Neuronal stem cell (in vitro differentiated cells): ENCODE measurements around the gene ABI3BP.

ENCODE experiments used
- DNase-seq: peaks from one replicate; pipeline ENCODE4 v3.0.0-alpha.2; 2013; ENCODE audit warnings: low spot score
- H2AFZ ChIP-seq: one replicate; pipeline ENCODE4 v1.6.1; 2013; ENCODE audit warnings: mild to moderate bottlenecking, low read length, inconsistent platforms
- H2AK5ac ChIP-seq: 2 replicates; pipeline ENCODE4 v1.6.1; 2013; ENCODE audit warnings: low read depth, mild to moderate bottlenecking, inconsistent platforms, low read length, moderate library complexity, mixed read lengths
- H2BK120ac ChIP-seq: 2 replicates; pipeline ENCODE4 v1.6.1; 2013; ENCODE audit warnings: low read depth, mild to moderate bottlenecking, inconsistent platforms, low read length, moderate library complexity, mixed read lengths
- H2BK12ac ChIP-seq: one replicate; pipeline ENCODE4 v1.6.1; 2013; ENCODE audit warnings: low read length, inconsistent platforms
- H2BK15ac ChIP-seq: 2 replicates; pipeline ENCODE4 v1.6.1; 2013; ENCODE audit warnings: mild to moderate bottlenecking, low read length, inconsistent platforms, mixed read lengths
- H2BK5ac ChIP-seq: one replicate; pipeline ENCODE4 v1.6.1; 2013; ENCODE audit warnings: inconsistent platforms, mild to moderate bottlenecking, low read length, moderate library complexity
- H3K14ac ChIP-seq: one replicate; pipeline ENCODE4 v1.6.1; 2013; ENCODE audit warnings: low read length, inconsistent platforms
- H3K18ac ChIP-seq: 2 replicates; pipeline ENCODE4 v1.6.1; 2013; ENCODE audit warnings: low read length, inconsistent platforms
- H3K23ac ChIP-seq: 2 replicates; pipeline ENCODE4 v1.6.1; 2013; ENCODE audit warnings: low read depth, mild to moderate bottlenecking, mixed read lengths, low read length, inconsistent platforms; ENCODE audit not compliant: poor library complexity
- H3K27ac ChIP-seq: replicated peaks from 3 replicates; pipeline ENCODE4 v1.5.1; 2013; ENCODE audit warnings: low read length, inconsistent platforms
- H3K27me3 ChIP-seq, 3 experiments: 2 replicates each; pipeline ENCODE4 v1.6.1; 2013; ENCODE audit warnings: low read length in 3 of 3, mild to moderate bottlenecking in 2 of 3, inconsistent platforms in 1 of 3, low read depth in 1 of 3, mixed read lengths in 1 of 3, moderate library complexity in 1 of 3; ENCODE audit not compliant: control insufficient read depth in 3 of 3, insufficient read depth in 3 of 3
- H3K36me3 ChIP-seq, 2 donors: replicated peaks in 1 of 2; 2 replicates each; pipeline ENCODE4 v1.6.1; 2013; ENCODE audit warnings: low read length in 2 of 2; ENCODE audit not compliant: control insufficient read depth in 2 of 2, insufficient read depth in 2 of 2
- H3K4ac ChIP-seq: 2 replicates; pipeline ENCODE4 v1.6.1; 2013; ENCODE audit warnings: inconsistent platforms, mild to moderate bottlenecking, low read length, moderate library complexity
- H3K4me1 ChIP-seq, 2 donors: 1 replicate in 1 of 2; 2 replicates in 1 of 2; pipeline ENCODE4 v1.6.1; 2013; ENCODE audit warnings: low read length in 2 of 2, low read depth in 1 of 2; ENCODE audit not compliant: control insufficient read depth in 2 of 2, insufficient read depth in 1 of 2
- H3K4me2 ChIP-seq: one replicate; pipeline ENCODE4 v1.6.1; 2013; ENCODE audit warnings: mild to moderate bottlenecking, low read length, inconsistent platforms; ENCODE audit not compliant: insufficient read depth, poor library complexity, severe bottlenecking
- H3K4me3 ChIP-seq, 2 donors: 2 replicates each; pipeline ENCODE4 v1.5.1; 2013; ENCODE audit warnings: low read length in 2 of 2, mild to moderate bottlenecking in 2 of 2, inconsistent platforms in 1 of 2, moderate library complexity in 1 of 2
- H3K79me1 ChIP-seq: one replicate; pipeline ENCODE4 v1.6.1; 2013; ENCODE audit warnings: low read depth, mild to moderate bottlenecking, inconsistent platforms, low read length, moderate library complexity
- H3K9ac ChIP-seq: one replicate; pipeline ENCODE4 v1.6.1; 2013; ENCODE audit warnings: mild to moderate bottlenecking, low read depth, low read length, inconsistent platforms; ENCODE audit not compliant: poor library complexity
- H3K9me3 ChIP-seq, 2 donors: replicated peaks in 1 of 2; 2 replicates each; pipeline versions ENCODE3 to v1.6.1; 2013; ENCODE audit warnings: low read length in 2 of 2, mild to moderate bottlenecking in 2 of 2, inconsistent platforms in 1 of 2, low read depth in 1 of 2, mixed read lengths in 1 of 2, moderate library complexity in 1 of 2; ENCODE audit not compliant: control insufficient read depth in 2 of 2, insufficient read depth in 1 of 2
- H4K8ac ChIP-seq: one replicate; pipeline ENCODE4 v1.6.1; 2013; ENCODE audit warnings: low read depth, mild to moderate bottlenecking, inconsistent platforms, low read length, moderate library complexity
- H4K91ac ChIP-seq: one replicate; pipeline ENCODE4 v1.6.1; 2013; ENCODE audit warnings: low read length, low read depth, mild to moderate bottlenecking, inconsistent platforms; ENCODE audit not compliant: poor library complexity
- WGBS, 2 donors: extraction: QIAGEN DNeasy Blood & Tissue Kit; methylation state at CpG; one replicate each; pipeline ENCODE4 v1.1.7; 2013; ENCODE audit warnings: missing lambda C conversion rate in 2 of 2, mixed read lengths in 1 of 2; ENCODE audit not compliant: insufficient read length in 2 of 2, insufficient replicate concordance in 1 of 2; ENCODE audit errors: extremely low coverage in 2 of 2; 5-methylcytosine and 5-hydroxymethylcytosine counted together

Gene ABI3BP

DNA sequence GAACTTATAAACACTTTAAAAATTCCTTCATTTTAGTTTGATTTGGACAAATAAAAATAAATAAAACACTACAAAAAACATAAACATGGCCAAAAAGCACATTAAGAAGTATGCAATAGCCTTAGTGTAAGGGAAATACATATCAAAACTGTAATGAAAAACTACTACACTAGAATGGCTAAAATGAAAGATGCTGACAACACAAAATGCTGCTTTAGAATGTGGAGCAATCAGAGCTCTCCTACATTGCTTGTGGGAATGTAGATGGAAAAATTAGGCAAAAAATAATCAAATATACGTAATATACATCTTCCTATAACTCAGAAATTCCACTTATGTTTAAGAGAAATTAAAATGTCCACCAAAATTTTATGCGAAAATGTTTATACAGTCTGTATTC, 96.2 kb downstream of the ABI3BP start:
- Histone ChIP-seq H3K27ac (no peak overlapping the region), H3K4me3 (no peak overlapping the region), H3K9me3 (no peaks in the 10 kb centered on the region), H2AK5ac (no peak overlapping the region), H2BK12ac (no peak overlapping the region), H3K36me3 (no peaks in the 10 kb centered on the region), H2BK15ac (no peak overlapping the region), H3K4me2 (no peak overlapping the region), H3K14ac (no peak overlapping the region), H3K4me1 (no peaks in the 10 kb centered on the region), H2BK120ac (no peak overlapping the region), H3K4ac (no peak overlapping the region), H3K27me3 (no peaks in the 10 kb centered on the region), H3K23ac (no peak overlapping the region), H4K91ac (no peak overlapping the region), H2BK5ac (no peak overlapping the region), H3K18ac (no peak overlapping the region), H3K79me1 (no peaks in the 10 kb centered on the region), H2AFZ (no peak overlapping the region), H3K9ac (no peak overlapping the region), H4K8ac (no peak overlapping the region)
- no peak for DNase-seq
- WGBS, 2 donors: no CpG with 5 or more reads among the region's 2 CpGs

DNA sequence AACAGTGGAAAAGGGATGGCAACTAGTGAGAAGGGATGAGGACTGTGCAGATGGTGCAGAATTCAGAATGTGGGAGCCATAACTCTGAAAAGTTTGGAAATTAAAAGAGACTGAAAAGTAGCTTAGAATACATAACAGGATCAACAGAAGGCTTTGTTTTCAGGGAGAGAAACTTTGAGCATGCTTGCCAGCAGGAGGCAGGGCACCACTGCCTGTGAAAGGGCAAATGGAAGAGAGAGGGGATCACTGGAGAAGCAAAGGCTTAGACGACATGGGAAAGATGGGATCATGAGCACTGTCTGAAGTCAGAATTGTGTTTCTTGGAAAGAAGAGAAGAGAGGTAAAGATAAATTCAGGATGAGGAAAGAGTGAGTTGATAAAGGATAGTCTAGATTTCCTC, 99.6 kb downstream of the ABI3BP start:
- Histone ChIP-seq H3K18ac (no peak overlapping the region), H2BK15ac (no peak overlapping the region), H2BK12ac (no peak overlapping the region), H3K23ac (no peak overlapping the region), H3K4ac (no peak overlapping the region), H3K14ac (no peak overlapping the region), H3K27me3 (peaks cover 0 to 3% (median 0%) of the 10 kb centered on the region in 3 experiments), H3K4me1 (no peaks in the 10 kb centered on the region), H4K8ac (no peak overlapping the region), H2BK120ac (no peak overlapping the region), H2AFZ (no peak overlapping the region), H2AK5ac (no peak overlapping the region), H3K9ac (no peak overlapping the region), H3K27ac (no peak overlapping the region), H2BK5ac (no peak overlapping the region), H3K79me1 (no peaks in the 10 kb centered on the region), H3K4me2 (no peak overlapping the region), H3K9me3 (no peaks in the 10 kb centered on the region), H3K36me3 (no peaks in the 10 kb centered on the region), H3K4me3 (no peak overlapping the region), H4K91ac (no peak overlapping the region)
- DNase-seq: peak; percentile 3
- WGBS, 2 donors: no CpG with 5 or more reads among the region's 1 CpG

DNA sequence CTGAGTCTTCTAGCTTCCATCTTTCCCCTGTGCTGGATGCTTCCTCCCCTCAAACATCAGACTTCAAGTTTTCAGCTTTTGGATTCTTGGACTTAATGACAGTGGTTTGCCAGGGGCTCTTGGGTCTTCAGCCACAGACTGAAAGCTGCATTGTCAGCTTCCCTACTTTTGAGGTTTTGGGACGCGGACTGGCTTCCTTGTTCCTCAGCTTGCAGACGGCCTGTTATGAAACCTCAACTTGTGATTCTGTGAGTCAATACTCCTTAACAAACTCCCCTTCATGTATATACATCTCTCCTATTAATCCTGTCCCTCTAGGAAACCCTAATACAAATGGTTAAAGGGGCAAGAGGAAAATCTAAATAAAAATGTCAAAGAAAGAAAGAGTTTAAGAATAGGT, 100.1 kb downstream of the ABI3BP start:
- Histone ChIP-seq H4K8ac (no peak overlapping the region), H3K4me2 (no peak overlapping the region), H3K23ac (no peak overlapping the region), H4K91ac (no peak overlapping the region), H3K9me3 (no peaks in the 10 kb centered on the region), H3K27ac (no peak overlapping the region), H3K36me3 (no peaks in the 10 kb centered on the region), H3K4me1 (no peaks in the 10 kb centered on the region), H2BK15ac (no peak overlapping the region), H3K4me3 (no peak overlapping the region), H3K27me3 (peaks cover 0 to 3% (median 0%) of the 10 kb centered on the region in 3 experiments), H2BK120ac (no peak overlapping the region), H2AFZ (no peak overlapping the region), H2BK5ac (no peak overlapping the region), H3K9ac (no peak overlapping the region), H3K18ac (no peak overlapping the region), H2AK5ac (no peak overlapping the region), H3K4ac (no peak overlapping the region), H2BK12ac (no peak overlapping the region), H3K79me1 (no peaks in the 10 kb centered on the region), H3K14ac (no peak overlapping the region)
- no CpG with 5 or more reads among the region's 3 CpGs for WGBS, 2 donors
- DNase-seq: no peak

DNA sequence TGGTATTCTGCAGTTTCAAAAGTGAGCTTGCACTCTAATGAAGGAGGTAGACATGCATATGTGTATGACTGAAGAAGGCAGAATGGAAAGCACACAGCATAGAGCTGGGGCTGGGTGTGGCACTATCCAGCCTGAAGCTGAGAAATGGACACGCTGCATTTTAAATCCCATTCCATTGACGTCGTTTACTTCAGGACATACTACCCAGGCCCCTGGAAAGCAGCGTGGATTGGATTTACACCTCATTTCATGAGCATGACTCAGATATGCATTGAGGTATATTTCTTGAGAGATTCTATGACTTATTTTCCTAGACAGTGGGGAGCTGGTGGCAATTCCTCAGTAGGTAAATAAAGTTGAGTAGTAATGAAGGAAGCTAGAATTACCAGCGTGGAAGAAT, 101.4 kb downstream of the ABI3BP start:
- Histone ChIP-seq H3K14ac (no peak overlapping the region), H2BK12ac (no peak overlapping the region), H4K8ac (no peak overlapping the region), H3K36me3 (no peaks in the 10 kb centered on the region), H3K9me3 (no peaks in the 10 kb centered on the region), H2BK120ac (no peak overlapping the region), H3K79me1 (no peaks in the 10 kb centered on the region), H2BK15ac (no peak overlapping the region), H2BK5ac (no peak overlapping the region), H3K4ac (no peak overlapping the region), H4K91ac (no peak overlapping the region), H3K27me3 (peaks cover 0 to 3% (median 0%) of the 10 kb centered on the region in 3 experiments), H3K9ac (no peak overlapping the region), H3K18ac (no peak overlapping the region), H2AFZ (no peak overlapping the region), H3K4me1 (no peaks in the 10 kb centered on the region), H3K4me3 (no peak overlapping the region), H3K23ac (no peak overlapping the region), H3K4me2 (no peak overlapping the region), H3K27ac (no peak overlapping the region), H2AK5ac (no peak overlapping the region)
- DNase-seq: no peak
- WGBS, 2 donors: no CpG with 5 or more reads among the region's 5 CpGs
